Ascending aorta (tissue), 2 donors: ENCODE data around the gene ABCD1. TPM values are rescaled to one million over a fixed set of nuclear protein-coding genes. Genes with fewer than 3 reads are reported as not detected.

Experiments used
- DNase-seq, 2 donors: peaks; one replicate each; pipeline ENCODE4 v3.0.0-alpha.2; 2019; ENCODE audit warnings: low spot score in 2 of 2
- H3K27ac ChIP-seq, 2 donors: fragments of 200-600 bp; sonication (generic); one replicate each; pipeline ENCODE4 v1.5.1; 2016 to 2017; ENCODE audit warnings: mild to moderate bottlenecking in 1 of 2
- H3K27me3 ChIP-seq: fragments of 200-600 bp; sonication (generic); one replicate; pipeline ENCODE4 v1.5.1; 2017
- H3K36me3 ChIP-seq, 2 donors: fragments of 200-600 bp; sonication (generic); one replicate each; pipeline ENCODE4 v1.5.1; 2016
- H3K4me1 ChIP-seq, 2 donors: fragments of 200-600 bp; sonication (generic); one replicate each; pipeline ENCODE4 v1.5.1; 2016 to 2017; ENCODE audit warnings: mild to moderate bottlenecking in 1 of 2
- H3K4me3 ChIP-seq, 2 donors: fragments of 200-600 bp; sonication (generic); one replicate each; pipeline ENCODE4 v1.5.1; 2016 to 2017; ENCODE audit warnings: mild to moderate bottlenecking in 1 of 2
- H3K9me3 ChIP-seq, 2 donors: fragments of 200-600 bp; sonication (generic); one replicate each; pipeline ENCODE4 v1.5.1; 2016
- intact Hi-C: fragments of 100-400 bp; cut with DNase I; formaldehyde crosslinking; loops from one replicate; pipeline ENCODE4 v1.15.1; 2023
- total RNA-seq: library from RNA; depleted of rRNA; stranded (reverse); fragments of >200 nt; gene quantifications from one replicate; pipeline ENCODE4 v1.1.0, GENCODE V29; 2016
- TF ChIP-seq, protein P1 (sequence below), 3 experiments: fragments of 200-600 bp in 2 of 3; fragments of 450-650 bp in 1 of 3; sonication (generic) in 2 of 3; IDR thresholded peaks; one replicate each; pipeline ENCODE4 v1.5.1; 2016 to 2019; ENCODE audit warnings: antibody characterized with exemption in 3 of 3, mild to moderate bottlenecking in 1 of 3, moderate library complexity in 1 of 3

Gene ABCD1
- total RNA-seq, 1 donor from 2014 or later, result 14.7 TPM

- H3K4me1 ChIP-seq, result no peaks in the 10 kb centered on the region
Observed at GRCh38 chrX:153719238-153719637, 5.4 kb upstream of the ABCD1 start.

GRCh38 chrX:153719701-153720100 is 5.0 kb upstream of the ABCD1 start:
- Histone ChIP-seq H3K27ac (no peak overlapping the region), H3K36me3 (peaks cover 21 to 38% of the 10 kb centered on the region in 2 donors), H3K27me3 (no peaks in the 10 kb centered on the region), H3K9me3 (no peaks in the 10 kb centered on the region), H3K4me3 (no peak overlapping the region), H3K4me1 (no peaks in the 10 kb centered on the region)
- TF ChIP-seq, protein P1, sequence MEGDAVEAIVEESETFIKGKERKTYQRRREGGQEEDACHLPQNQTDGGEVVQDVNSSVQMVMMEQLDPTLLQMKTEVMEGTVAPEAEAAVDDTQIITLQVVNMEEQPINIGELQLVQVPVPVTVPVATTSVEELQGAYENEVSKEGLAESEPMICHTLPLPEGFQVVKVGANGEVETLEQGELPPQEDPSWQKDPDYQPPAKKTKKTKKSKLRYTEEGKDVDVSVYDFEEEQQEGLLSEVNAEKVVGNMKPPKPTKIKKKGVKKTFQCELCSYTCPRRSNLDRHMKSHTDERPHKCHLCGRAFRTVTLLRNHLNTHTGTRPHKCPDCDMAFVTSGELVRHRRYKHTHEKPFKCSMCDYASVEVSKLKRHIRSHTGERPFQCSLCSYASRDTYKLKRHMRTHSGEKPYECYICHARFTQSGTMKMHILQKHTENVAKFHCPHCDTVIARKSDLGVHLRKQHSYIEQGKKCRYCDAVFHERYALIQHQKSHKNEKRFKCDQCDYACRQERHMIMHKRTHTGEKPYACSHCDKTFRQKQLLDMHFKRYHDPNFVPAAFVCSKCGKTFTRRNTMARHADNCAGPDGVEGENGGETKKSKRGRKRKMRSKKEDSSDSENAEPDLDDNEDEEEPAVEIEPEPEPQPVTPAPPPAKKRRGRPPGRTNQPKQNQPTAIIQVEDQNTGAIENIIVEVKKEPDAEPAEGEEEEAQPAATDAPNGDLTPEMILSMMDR (IDR thresholded peaks at IDR 0.05), result no peak
- intact Hi-C loops, result loop anchor here (5.0 kb wide), 1 partner anchor 32 kb away; the partner anchor contains the start of gene SLC6A8
- DNase-seq, result no peak

More at GRCh38 chrX:153719238-153719637, 5.4 kb upstream of the ABCD1 start:
- intact Hi-C loops, result no loop called here
- no peak for DNase-seq
- H3K9me3 ChIP-seq, result no peaks in the 10 kb centered on the region
- TF ChIP-seq, protein P1 (IDR thresholded peaks at IDR 0.05), result no peak
- H3K27me3 ChIP-seq, result no peaks in the 10 kb centered on the region
- H3K4me3 ChIP-seq, result no peak overlapping the region
- H3K27ac ChIP-seq, result no peak overlapping the region
- H3K36me3 ChIP-seq, result peaks cover 21 to 42% of the 10 kb centered on the region in 2 donors

GRCh38 chrX:153722704-153723350 is 1.8 kb upstream of the ABCD1 start:
- no peak for DNase-seq
- TF ChIP-seq, protein P1 (IDR thresholded peaks at IDR 0.05), result no peak
- Histone ChIP-seq H3K4me1 (peaks cover 8 to 21% of the 10 kb centered on the region in 2 donors), H3K27ac (peak overlapping the region; percentile 88 to 89), H3K4me3 (peak overlapping the region; percentile 62 to 69), H3K27me3 (no peaks in the 10 kb centered on the region), H3K36me3 (peaks cover 21 to 22% of the 10 kb centered on the region in 2 donors), H3K9me3 (no peaks in the 10 kb centered on the region)
- intact Hi-C loops, result loop anchor here (5.0 kb wide), 1 partner anchor 36 kb away; the partner anchor contains the start of gene SLC6A8

GRCh38 chrX:153723351-153724251 is 1.1 kb upstream of the ABCD1 start:
- intact Hi-C loops, result loop anchor here (1.0 to 5.0 kb wide), 3 partner anchors 36 to 205 kb away; partner anchors contain the start of genes IDH3G, SLC6A8 and SSR4
- no peaks in the 10 kb centered on the region for H3K9me3 ChIP-seq
- H3K4me1 ChIP-seq, result peaks cover 8 to 26% of the 10 kb centered on the region in 2 donors
- H3K27ac ChIP-seq, result peak overlapping the region; percentile 88 to 89
- H3K4me3 ChIP-seq, result peak overlapping the region; percentile 62 to 69
- no peak for DNase-seq
- TF ChIP-seq, protein P1 (IDR thresholded peaks at IDR 0.05), result peak in 2 of 3 experiments; percentile 15 to 23
- no peaks in the 10 kb centered on the region for H3K27me3 ChIP-seq
- peaks cover 20% of the 10 kb centered on the region in 2 donors for H3K36me3 ChIP-seq

GRCh38 chrX:153725039-153725831 is 579 bp downstream of the ABCD1 start:
- no peak for DNase-seq
- intact Hi-C loops, result no loop called here
- TF ChIP-seq, protein P1 (IDR thresholded peaks at IDR 0.05), result no peak
- Histone ChIP-seq H3K36me3 (peaks cover 6 to 9% of the 10 kb centered on the region in 2 donors), H3K4me3 (peak overlapping the region; percentile 62 to 69), H3K9me3 (no peaks in the 10 kb centered on the region), H3K4me1 (peaks cover 8 to 26% of the 10 kb centered on the region in 2 donors), H3K27ac (peak overlapping the region; percentile 88 to 89), H3K27me3 (no peaks in the 10 kb centered on the region)
